Panc1 (cell line): ENCODE data around the gene SND1. TPM values are rescaled to one million over a fixed set of nuclear protein-coding genes. Genes with fewer than 3 reads are reported as not detected.

ENCODE experiments used
- ATAC-seq: fragments of 200-7000 bp; cut with Tn5 transposase; 2 replicates; pipeline ENCODE4 v1.9.1; 2020; ENCODE audit warnings: mild to moderate bottlenecking, moderate library complexity
- BruUV-seq: library from RNA; stranded (reverse); fragments of 400-500 nt; replicated peaks from 2 replicates; lab custom pipeline; 2021; lab: Mats Ljungman, UMichigan
- CTCF ChIA-PET: fragments of 300-600 bp; sonication (Branson Sonifier 250); formaldehyde crosslinking; loops from one replicate; lab custom pipeline; 2022; ENCODE audit warnings: antibody characterized with exemption; lab: Charles Lee
- POLR2A ChIA-PET: fragments of 300-600 bp; sonication (Branson Sonifier 250); formaldehyde crosslinking; loops from one replicate; lab custom pipeline; 2022; ENCODE audit warnings: antibody characterized with exemption; lab: Charles Lee
- DNase-seq: peaks from one replicate; pipeline ENCODE4 v3.0.0-alpha.2; 2010; ENCODE audit warnings: low read depth, low spot score
- H3K27ac ChIP-seq: 2 replicates; pipeline ENCODE4 v1.5.1; 2011; ENCODE audit warnings: mild to moderate bottlenecking, low read length, inconsistent platforms
- H3K27me3 ChIP-seq: fragments of 200-500 bp; sonication (Bioruptor generic); 2 replicates; pipeline ENCODE4 v1.6.0; 2014; ENCODE audit warnings: low read length, inconsistent platforms; ENCODE audit not compliant: control insufficient read depth, insufficient read depth
- H3K36me3 ChIP-seq: fragments of 200-500 bp; sonication (Bioruptor generic); 2 replicates; pipeline ENCODE4 v1.5.1; 2014; ENCODE audit warnings: inconsistent platforms, mild to moderate bottlenecking, low read length, moderate library complexity; ENCODE audit not compliant: control insufficient read depth, insufficient read depth
- H3K4me1 ChIP-seq: 2 replicates; pipeline ENCODE4 v1.5.1; 2011; ENCODE audit warnings: inconsistent platforms, mild to moderate bottlenecking, low read length, moderate library complexity; ENCODE audit not compliant: control insufficient read depth, insufficient read depth
- H3K4me3 ChIP-seq, 2 experiments: 2 replicates each; pipeline ENCODE4 v1.5.1; 2011 to 2012; ENCODE audit warnings: low read depth in 2 of 2, low read length in 2 of 2, mild to moderate bottlenecking in 2 of 2, inconsistent platforms in 1 of 2, moderate library complexity in 1 of 2
- H3K9me3 ChIP-seq: fragments of 200-500 bp; sonication (Bioruptor generic); 2 replicates; pipeline ENCODE4 v1.5.1; 2014; ENCODE audit warnings: low read depth, mild to moderate bottlenecking, inconsistent platforms, low read length, moderate library complexity; ENCODE audit not compliant: control insufficient read depth, insufficient read depth
- POLR2AphosphoS5 ChIP-seq: IDR thresholded peaks from 2 replicates; pipeline ENCODE4 v1.6.1; 2012; ENCODE audit warnings: mild to moderate bottlenecking, low read depth, low read length, moderate library complexity
- SIN3A ChIP-seq: IDR thresholded peaks from 2 replicates; pipeline ENCODE4 v1.6.1; 2012; ENCODE audit warnings: low read depth, mild to moderate bottlenecking, low read length, moderate library complexity, borderline replicate concordance; ENCODE audit not compliant: insufficient read depth
- TCF7L2 ChIP-seq: IDR thresholded peaks from 2 replicates; pipeline ENCODE4 v1.6.1; 2011; ENCODE audit warnings: mild to moderate bottlenecking, low read depth, low read length, inconsistent platforms
- in situ Hi-C: cut with HindIII; loops from 2 replicates; pipeline ENCODE4 v1.10.0; 2016; ENCODE audit warnings: low sequenced_read_pairs, low pct_unique_long_range_greater_than_20kb
- intact Hi-C: fragments of 100-400 bp; cut with micrococcal nuclease; formaldehyde crosslinking; loops from one replicate; pipeline ENCODE4 v1.10.0; 2022; ENCODE audit not compliant: unreplicated experiment
- total RNA-seq: library from RNA; stranded (reverse); gene quantifications from one replicate; pipeline ENCODE4 v1.2.1, GENCODE V29; 2021; ENCODE audit not compliant: unreplicated experiment
- TF ChIP-seq, protein P1 (sequence below): fragments of 450-650 bp; IDR thresholded peaks from 2 replicates; pipeline ENCODE4 v1.5.1; 2017; ENCODE audit warnings: mild to moderate bottlenecking
- TF ChIP-seq, protein P2 (sequence below), 2 experiments: IDR thresholded peaks; 2 replicates each; pipeline ENCODE4 v1.6.1; 2011 to 2012; ENCODE audit warnings: low read depth in 2 of 2, control low read depth in 1 of 2, low read length in 1 of 2, mild to moderate bottlenecking in 1 of 2, moderate library complexity in 1 of 2; ENCODE audit not compliant: insufficient read depth in 1 of 2

Gene SND1
- total RNA-seq, 1 experiment from 2014 or later = 176 TPM

DNA sequence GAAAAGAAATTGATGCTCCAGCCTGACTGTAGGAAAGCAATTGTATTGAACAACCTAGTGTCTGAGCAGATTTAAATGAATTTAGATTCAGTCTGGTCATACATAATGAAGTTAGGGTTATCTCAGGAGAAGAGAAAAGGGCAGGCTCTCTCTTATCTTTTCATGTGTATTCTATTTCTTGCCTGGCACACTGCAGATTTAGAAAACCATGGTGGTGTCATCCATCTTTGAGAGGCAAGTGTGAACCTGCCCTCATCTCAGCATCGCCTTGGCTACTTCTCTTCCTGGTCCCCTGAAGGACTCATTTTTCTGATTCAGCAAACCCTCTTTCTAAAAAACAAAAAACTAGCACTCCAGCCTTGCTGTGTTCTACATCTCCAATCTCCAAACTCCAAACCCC, 241.6 kb downstream of the SND1 start:
- H3K4me1 ChIP-seq = no peaks in the 10 kb centered on the region
- ATAC-seq (no peak), DNase-seq (no peak)
- CTCF ChIA-PET = no interaction called here
- BruUV-seq = no TSS peak
- POLR2A ChIA-PET = interaction anchor here (0.6 to 0.7 kb wide), 2 partner anchors 9 to 62 kb away, joined by 6 to 9 read pairs; no protein-coding TSS in a partner anchor
- H3K4me3 ChIP-seq = no peak overlapping the region
- intact Hi-C loops = no loop called here
- H3K36me3 ChIP-seq = no peaks in the 10 kb centered on the region; the same call in 1 of the 2 replicates
- H3K27me3 ChIP-seq = no peaks in the 10 kb centered on the region
- TF ChIP-seq, protein P1, sequence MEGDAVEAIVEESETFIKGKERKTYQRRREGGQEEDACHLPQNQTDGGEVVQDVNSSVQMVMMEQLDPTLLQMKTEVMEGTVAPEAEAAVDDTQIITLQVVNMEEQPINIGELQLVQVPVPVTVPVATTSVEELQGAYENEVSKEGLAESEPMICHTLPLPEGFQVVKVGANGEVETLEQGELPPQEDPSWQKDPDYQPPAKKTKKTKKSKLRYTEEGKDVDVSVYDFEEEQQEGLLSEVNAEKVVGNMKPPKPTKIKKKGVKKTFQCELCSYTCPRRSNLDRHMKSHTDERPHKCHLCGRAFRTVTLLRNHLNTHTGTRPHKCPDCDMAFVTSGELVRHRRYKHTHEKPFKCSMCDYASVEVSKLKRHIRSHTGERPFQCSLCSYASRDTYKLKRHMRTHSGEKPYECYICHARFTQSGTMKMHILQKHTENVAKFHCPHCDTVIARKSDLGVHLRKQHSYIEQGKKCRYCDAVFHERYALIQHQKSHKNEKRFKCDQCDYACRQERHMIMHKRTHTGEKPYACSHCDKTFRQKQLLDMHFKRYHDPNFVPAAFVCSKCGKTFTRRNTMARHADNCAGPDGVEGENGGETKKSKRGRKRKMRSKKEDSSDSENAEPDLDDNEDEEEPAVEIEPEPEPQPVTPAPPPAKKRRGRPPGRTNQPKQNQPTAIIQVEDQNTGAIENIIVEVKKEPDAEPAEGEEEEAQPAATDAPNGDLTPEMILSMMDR = no peak
- no peak for TF ChIP-seq POLR2AphosphoS5
- TF ChIP-seq, protein P2, sequence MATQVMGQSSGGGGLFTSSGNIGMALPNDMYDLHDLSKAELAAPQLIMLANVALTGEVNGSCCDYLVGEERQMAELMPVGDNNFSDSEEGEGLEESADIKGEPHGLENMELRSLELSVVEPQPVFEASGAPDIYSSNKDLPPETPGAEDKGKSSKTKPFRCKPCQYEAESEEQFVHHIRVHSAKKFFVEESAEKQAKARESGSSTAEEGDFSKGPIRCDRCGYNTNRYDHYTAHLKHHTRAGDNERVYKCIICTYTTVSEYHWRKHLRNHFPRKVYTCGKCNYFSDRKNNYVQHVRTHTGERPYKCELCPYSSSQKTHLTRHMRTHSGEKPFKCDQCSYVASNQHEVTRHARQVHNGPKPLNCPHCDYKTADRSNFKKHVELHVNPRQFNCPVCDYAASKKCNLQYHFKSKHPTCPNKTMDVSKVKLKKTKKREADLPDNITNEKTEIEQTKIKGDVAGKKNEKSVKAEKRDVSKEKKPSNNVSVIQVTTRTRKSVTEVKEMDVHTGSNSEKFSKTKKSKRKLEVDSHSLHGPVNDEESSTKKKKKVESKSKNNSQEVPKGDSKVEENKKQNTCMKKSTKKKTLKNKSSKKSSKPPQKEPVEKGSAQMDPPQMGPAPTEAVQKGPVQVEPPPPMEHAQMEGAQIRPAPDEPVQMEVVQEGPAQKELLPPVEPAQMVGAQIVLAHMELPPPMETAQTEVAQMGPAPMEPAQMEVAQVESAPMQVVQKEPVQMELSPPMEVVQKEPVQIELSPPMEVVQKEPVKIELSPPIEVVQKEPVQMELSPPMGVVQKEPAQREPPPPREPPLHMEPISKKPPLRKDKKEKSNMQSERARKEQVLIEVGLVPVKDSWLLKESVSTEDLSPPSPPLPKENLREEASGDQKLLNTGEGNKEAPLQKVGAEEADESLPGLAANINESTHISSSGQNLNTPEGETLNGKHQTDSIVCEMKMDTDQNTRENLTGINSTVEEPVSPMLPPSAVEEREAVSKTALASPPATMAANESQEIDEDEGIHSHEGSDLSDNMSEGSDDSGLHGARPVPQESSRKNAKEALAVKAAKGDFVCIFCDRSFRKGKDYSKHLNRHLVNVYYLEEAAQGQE (IDR thresholded peaks at IDR 0.05; ENCODE audit: insufficient read depth in 1 of 2, low read depth in 2 of 2, low read length in 1 of 2) = no peak
- TF ChIP-seq TCF7L2 = no peak
- TF ChIP-seq SIN3A = no peak
- no peaks in the 10 kb centered on the region for H3K9me3 ChIP-seq
- H3K27ac ChIP-seq = no peak overlapping the region
- in situ Hi-C loops = no loop called here

DNA sequence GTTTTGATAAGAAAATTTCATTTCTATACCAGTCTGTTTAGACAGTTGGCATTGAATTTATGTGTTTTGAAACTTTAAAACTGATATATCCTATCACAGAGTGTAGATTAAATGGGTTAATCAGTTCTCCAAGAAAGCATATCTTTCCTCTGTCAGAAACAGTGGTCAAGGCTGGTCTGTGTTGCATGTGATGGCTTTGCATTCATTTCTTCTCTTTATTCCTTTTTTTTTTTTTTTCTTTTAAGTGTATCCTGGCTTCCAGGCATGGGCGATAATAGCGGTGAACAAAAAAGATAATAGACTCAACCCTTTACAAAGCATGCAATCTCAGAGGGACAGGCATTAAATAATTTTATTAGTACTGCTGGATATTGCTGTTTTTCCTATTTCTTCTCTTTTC, 242.6 kb downstream of the SND1 start:
- POLR2A ChIA-PET = no interaction called here
- Histone ChIP-seq H3K4me3 (no peak overlapping the region), H3K9me3 (no peaks in the 10 kb centered on the region), H3K27ac (no peak overlapping the region), H3K4me1 (no peaks in the 10 kb centered on the region), H3K27me3 (no peaks in the 10 kb centered on the region), H3K36me3 (no peaks in the 10 kb centered on the region)
- intact Hi-C loops = no loop called here
- ATAC-seq (no peak), DNase-seq (no peak)
- CTCF ChIA-PET = no interaction called here
- in situ Hi-C loops = no loop called here
- no TSS peak for BruUV-seq
- TF ChIP-seq POLR2AphosphoS5 (no peak), SIN3A (no peak), TCF7L2 (no peak)
- TF ChIP-seq, protein P2 (IDR thresholded peaks at IDR 0.05; ENCODE audit: insufficient read depth in 1 of 2, low read depth in 2 of 2, low read length in 1 of 2) = no peak
- TF ChIP-seq, protein P1 = no peak
